ENCODE data around the gene MED13L. TPM values are rescaled to one million over a fixed set of nuclear protein-coding genes. Genes with fewer than 3 reads are reported as not detected.

The MED13L gene
- total RNA-seq, 1 donor from 2014 or later: 193 TPM

GRCh38 chr12:116171549-116171948, 105.9 kb downstream of the MED13L start:
- DNase-seq (ENCODE audit: low spot score) (no peak), ATAC-seq (no peak)
- intact Hi-C loops (cut with DNase I): no loop called here

DNA sequence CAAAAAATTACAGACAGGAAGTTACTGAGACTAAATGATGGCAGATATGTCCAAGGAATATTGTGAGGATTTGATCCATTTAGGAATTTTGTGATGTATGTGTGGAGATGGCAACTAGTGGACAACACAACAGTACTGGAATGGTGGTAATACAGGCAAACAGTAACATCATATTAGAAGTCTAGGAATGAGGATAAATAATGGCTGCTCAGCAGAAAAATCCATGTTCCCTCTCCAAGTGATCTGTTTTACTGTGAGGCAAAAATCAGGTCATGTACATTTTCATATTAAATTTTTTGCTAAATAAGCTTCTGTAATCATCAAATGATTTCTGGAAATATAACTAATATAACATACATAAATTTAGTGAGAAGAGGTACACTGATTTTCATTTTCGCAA, 108.4 kb downstream of the MED13L start:
- no peak for DNase-seq (ENCODE audit: low spot score)
- no peak for ATAC-seq
- intact Hi-C loops (cut with DNase I): no loop called here

DNA sequence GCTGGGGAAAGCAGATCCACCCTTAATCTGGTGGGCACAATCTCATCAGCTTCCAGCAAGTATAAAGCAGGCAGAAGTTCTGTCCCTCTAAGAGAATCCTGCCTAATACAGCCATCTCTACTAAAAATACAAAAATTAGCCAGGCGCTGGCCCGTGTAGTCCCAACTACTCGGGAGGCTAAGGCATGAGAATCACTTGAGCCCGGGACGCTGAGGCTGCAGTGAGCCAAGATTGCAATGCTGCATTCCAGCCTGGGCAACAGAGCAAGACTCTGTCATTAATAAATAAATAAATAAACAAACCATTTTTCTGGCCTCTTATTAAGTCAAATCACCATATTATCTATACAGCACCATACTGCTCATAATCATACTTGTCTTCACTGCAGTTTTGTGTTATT, 111.2 kb downstream of the MED13L start:
- DNase-seq (ENCODE audit: low spot score) (no peak), ATAC-seq (no peak)
- intact Hi-C loops (cut with DNase I): no loop called here

DNA sequence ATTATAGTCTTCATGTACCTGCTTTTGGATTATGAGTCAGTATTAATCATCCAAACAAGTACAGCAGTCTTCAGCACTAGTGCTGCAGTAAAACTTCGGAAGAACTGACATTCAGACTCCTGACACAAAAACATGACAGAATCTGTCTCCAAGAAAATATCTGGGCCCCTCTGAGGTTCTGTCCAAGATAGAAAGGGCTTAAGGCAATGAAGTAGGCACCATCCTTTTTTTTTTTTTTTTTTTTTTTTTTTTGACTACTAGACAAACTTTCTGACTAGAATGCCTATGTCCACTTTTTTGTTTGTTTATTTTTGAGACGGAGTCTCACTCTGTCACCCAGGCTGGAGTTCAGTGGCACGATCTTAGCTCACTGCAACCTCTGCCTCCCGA, 112.5 kb downstream of the MED13L start:
- intact Hi-C loops (cut with DNase I): no loop called here
- DNase-seq (ENCODE audit: low spot score) (no peak), ATAC-seq (no peak)

DNA sequence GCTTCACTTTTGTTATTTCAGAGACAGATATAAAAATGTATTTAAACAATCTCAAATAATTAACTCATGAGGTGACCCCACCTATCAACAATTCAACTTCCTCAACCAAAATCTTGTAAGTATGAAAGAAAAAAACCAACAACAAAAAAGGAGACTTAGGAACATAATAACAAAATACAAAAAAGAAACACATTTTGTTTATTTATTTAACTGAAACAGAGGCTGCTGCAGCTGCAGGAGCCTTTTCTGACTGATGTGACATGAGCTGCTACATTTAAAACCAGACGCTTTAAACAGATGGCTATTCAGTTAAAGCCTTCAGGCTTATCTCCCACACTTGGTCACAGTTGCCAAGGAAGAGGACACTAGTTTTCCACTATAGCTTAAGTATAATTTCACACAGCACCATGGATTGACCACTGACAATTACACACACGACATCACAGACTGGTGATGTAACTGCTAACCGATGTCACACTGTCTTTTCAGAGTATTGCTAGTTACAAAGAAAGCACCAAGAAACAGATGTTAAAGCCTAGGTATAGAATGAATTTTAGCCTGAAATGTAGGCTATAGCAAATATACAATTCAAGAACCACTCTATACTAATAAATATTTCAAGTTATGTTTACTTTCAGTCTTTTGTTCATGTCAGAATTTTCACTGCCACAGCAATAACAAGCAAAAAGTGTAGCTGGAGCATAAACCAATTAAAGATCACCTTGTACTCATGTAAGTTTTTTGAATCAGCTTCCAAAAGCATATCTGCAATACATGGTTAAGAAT, 113.0 kb downstream of the MED13L start:
- no peak for ATAC-seq
- intact Hi-C loops (cut with DNase I): no loop called here
- no peak for DNase-seq (ENCODE audit: low spot score)

DNA sequence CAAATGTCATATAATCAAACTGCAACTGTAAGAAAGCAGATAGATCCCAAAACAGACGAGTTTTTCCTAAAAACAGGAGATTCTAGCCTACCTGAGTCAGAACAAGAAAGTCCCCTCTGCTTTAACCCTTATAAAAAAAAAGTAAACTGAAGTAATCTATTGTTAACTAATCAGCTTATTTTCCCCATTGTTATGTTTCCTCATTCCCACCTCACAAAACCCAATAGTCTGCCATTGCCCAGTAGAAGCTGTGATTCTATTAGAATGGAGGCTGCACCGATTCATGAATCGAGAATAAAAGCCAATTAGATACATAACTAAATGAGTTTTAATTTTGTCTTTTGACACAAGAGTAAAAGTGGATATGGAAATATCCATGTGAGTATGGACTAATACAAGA, 115.4 kb downstream of the MED13L start:
- ATAC-seq: no peak
- intact Hi-C loops (cut with DNase I): no loop called here

DNA sequence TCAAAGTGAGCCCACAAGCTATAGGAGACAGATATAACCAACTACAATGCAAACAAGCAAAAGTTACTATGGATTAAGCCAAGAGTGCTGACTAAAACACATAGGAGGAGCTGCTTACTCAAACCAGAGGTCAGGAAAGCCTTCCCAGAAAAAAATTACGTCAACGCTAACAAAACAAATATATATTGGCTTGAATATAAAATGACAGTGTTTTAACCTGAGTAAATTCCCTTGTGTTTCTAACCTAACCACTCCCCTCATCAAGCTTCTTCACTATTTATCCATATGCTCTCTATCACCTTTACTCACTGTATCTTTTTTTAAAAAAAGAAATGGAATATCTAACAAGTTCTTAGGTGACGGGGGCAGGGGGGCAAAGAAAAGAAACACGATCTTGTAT, 115.9 kb downstream of the MED13L start:
- intact Hi-C loops (cut with DNase I): no loop called here
- ATAC-seq (no peak), DNase-seq (ENCODE audit: low spot score) (no peak)

More for the DNA sequence above, 115.4 kb downstream of the MED13L start:
- DNase-seq (ENCODE audit: low spot score): no peak

GRCh38 chr12:116160883-116161458, 116.5 kb downstream of the MED13L start:
- ATAC-seq (peak; percentile 47), DNase-seq (ENCODE audit: low spot score) (no peak)
- intact Hi-C loops (cut with DNase I): no loop called here

- DNase-seq (ENCODE audit: low spot score) (no peak), ATAC-seq (no peak)
- intact Hi-C loops (cut with DNase I): no loop called here
These were observed 117.3 kb downstream of the MED13L start for GRCh38 chr12:116160231-116160630.

DNA sequence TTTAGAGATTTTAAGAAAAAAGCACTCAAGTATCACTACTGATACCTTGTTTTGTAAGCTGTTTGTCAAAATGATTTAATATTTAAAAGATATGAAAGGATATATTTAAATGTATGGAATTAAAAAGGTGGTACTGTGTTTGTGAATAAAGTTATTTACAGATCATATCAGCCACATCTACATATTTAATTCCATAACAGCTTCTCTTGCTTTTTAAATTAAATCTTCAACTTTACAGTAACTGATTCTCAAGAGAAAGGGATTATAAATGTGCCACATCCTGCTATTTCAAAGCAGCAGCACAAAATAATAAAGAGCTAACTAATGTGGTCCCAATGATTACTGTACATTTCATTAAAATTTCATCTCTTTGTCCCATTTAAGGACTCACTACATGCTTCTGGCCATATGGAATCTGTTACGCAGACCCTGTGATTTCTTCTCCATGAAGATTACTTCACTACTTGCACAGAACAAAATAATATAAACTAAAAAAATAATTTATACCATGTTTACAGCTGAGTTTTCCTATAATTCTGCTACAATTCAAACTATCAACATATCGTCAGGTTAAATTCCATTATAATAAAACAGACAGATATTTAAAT, 117.8 kb downstream of the MED13L start:
- intact Hi-C loops (cut with DNase I): no loop called here
- ATAC-seq: no peak
- no peak for DNase-seq (ENCODE audit: low spot score)

GRCh38 chr12:116159175-116159574, 118.3 kb downstream of the MED13L start:
- intact Hi-C loops (cut with DNase I): no loop called here
- DNase-seq (ENCODE audit: low spot score): no peak
- no peak for ATAC-seq

- DNase-seq (ENCODE audit: low spot score) (no peak), ATAC-seq (peak; percentile 25)
- intact Hi-C loops (cut with DNase I): no loop called here
These were observed 119.6 kb downstream of the MED13L start for GRCh38 chr12:116157845-116158267.

DNA sequence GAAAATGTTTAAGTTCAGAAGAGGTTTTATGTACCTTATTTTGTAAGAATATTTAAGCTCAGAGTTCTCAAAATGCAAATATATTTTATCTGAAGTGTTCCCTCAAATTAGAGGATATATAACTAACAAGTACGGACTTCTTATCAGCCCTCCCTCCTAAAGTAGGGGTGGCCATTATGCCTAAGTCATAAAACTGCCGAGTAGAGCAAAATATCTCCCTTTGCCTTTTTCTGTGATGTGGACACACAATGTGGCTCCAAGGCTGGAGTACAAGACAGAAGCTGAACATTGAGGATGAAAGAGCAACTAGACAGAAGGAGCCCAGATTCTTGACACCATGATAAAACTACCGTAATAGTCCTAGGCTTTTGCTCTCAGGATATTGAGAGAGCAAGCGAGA, 120.9 kb downstream of the MED13L start:
- DNase-seq (ENCODE audit: low spot score): no peak
- intact Hi-C loops (cut with DNase I): no loop called here
- no peak for ATAC-seq

- ATAC-seq (no peak), DNase-seq (ENCODE audit: low spot score) (no peak)
- intact Hi-C loops (cut with DNase I): no loop called here
These were observed 122.1 kb downstream of the MED13L start for GRCh38 chr12:116155383-116155782.

DNA sequence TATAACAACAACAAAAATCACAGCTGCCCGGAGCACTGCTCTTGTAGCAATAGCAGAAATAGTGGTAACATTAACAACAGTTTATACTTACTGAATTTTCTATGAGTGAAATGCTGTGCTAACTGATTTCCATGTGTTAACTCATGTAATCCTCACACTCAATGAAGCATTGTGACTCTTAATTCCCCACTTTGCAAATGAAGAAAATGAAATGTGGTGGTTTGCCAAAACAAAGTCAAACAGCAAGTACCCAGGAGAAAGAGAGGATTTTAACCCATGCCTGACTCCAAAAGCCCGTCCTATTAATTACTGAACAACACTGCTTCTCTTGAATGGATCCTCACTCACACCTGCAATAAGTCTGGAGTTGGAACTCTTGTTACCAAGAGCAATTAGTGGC, 123.5 kb downstream of the MED13L start:
- no peak for DNase-seq (ENCODE audit: low spot score)
- intact Hi-C loops (cut with DNase I): no loop called here
- ATAC-seq: no peak

- no peak for ATAC-seq
These were observed 124.4 kb downstream of the MED13L start for GRCh38 chr12:116153113-116153512.

GRCh38 chr12:116152268-116152667, 125.2 kb downstream of the MED13L start:
- ATAC-seq: no peak
- DNase-seq (ENCODE audit: low spot score): no peak
- intact Hi-C loops (cut with DNase I): no loop called here

More at GRCh38 chr12:116153113-116153512, 124.4 kb downstream of the MED13L start:
- intact Hi-C loops (cut with DNase I): no loop called here
- DNase-seq (ENCODE audit: low spot score): no peak

- DNase-seq (ENCODE audit: low spot score) (no peak), ATAC-seq (no peak)
- intact Hi-C loops (cut with DNase I): no loop called here
These were observed 127.0 kb downstream of the MED13L start for GRCh38 chr12:116150452-116150851.

- intact Hi-C loops (cut with DNase I): no loop called here
- no peak for DNase-seq (ENCODE audit: low spot score)
- ATAC-seq: peak; percentile 28
These were observed 127.5 kb downstream of the MED13L start for GRCh38 chr12:116150001-116150400.

- ATAC-seq (no peak), DNase-seq (ENCODE audit: low spot score) (no peak)
- intact Hi-C loops (cut with DNase I): no loop called here
These were observed 128.6 kb downstream of the MED13L start for GRCh38 chr12:116148844-116149243.

All from sciatic nerve (tissue), 2 donors.